ENCODE measurements around the gene GPRIN3.

Gene GPRIN3

GRCh38 chr4:89284828-89285227 lies 22.8 kb downstream of the GPRIN3 start:
- DNase-seq (ENCODE audit: low spot score) = no peak
- TF ChIP-seq, protein P1, sequence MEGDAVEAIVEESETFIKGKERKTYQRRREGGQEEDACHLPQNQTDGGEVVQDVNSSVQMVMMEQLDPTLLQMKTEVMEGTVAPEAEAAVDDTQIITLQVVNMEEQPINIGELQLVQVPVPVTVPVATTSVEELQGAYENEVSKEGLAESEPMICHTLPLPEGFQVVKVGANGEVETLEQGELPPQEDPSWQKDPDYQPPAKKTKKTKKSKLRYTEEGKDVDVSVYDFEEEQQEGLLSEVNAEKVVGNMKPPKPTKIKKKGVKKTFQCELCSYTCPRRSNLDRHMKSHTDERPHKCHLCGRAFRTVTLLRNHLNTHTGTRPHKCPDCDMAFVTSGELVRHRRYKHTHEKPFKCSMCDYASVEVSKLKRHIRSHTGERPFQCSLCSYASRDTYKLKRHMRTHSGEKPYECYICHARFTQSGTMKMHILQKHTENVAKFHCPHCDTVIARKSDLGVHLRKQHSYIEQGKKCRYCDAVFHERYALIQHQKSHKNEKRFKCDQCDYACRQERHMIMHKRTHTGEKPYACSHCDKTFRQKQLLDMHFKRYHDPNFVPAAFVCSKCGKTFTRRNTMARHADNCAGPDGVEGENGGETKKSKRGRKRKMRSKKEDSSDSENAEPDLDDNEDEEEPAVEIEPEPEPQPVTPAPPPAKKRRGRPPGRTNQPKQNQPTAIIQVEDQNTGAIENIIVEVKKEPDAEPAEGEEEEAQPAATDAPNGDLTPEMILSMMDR (IDR thresholded peaks at IDR 0.05; ENCODE audit: extremely low read depth, insufficient read depth, missing control alignments) = no peak

DNA sequence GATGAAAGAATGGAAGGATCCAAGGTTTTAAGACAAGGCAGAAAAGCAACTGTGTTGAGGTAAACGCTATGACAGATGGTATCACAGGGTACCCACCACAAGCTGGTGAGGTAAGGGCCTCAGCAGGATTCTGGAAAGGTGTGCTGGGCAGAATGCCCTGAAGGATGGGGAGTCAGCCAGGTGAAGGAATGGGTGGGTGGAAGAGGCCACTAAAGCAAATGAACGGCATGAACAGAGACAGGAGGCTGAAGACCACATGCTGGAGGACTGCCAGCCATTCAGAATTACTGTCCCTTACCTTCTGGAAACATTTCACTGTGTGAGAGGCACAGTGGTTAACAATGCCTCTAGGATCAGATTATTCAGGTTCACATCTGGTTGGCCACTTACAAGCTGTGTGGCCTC lies 23.6 kb downstream of the GPRIN3 start:
- TF ChIP-seq, protein P1 (IDR thresholded peaks at IDR 0.05; ENCODE audit: extremely low read depth, insufficient read depth, missing control alignments) = no peak
- in situ Hi-C loops (cut with MboI; ENCODE audit: low pct_unique_long_range_greater_than_20kb, low sequenced_read_pairs, unreplicated experiment) = no loop called here
- DNase-seq (ENCODE audit: low spot score) = no peak

More at GRCh38 chr4:89284828-89285227, 22.8 kb downstream of the GPRIN3 start:
- in situ Hi-C loops (cut with MboI; ENCODE audit: low pct_unique_long_range_greater_than_20kb, low sequenced_read_pairs, unreplicated experiment) = no loop called here

DNA sequence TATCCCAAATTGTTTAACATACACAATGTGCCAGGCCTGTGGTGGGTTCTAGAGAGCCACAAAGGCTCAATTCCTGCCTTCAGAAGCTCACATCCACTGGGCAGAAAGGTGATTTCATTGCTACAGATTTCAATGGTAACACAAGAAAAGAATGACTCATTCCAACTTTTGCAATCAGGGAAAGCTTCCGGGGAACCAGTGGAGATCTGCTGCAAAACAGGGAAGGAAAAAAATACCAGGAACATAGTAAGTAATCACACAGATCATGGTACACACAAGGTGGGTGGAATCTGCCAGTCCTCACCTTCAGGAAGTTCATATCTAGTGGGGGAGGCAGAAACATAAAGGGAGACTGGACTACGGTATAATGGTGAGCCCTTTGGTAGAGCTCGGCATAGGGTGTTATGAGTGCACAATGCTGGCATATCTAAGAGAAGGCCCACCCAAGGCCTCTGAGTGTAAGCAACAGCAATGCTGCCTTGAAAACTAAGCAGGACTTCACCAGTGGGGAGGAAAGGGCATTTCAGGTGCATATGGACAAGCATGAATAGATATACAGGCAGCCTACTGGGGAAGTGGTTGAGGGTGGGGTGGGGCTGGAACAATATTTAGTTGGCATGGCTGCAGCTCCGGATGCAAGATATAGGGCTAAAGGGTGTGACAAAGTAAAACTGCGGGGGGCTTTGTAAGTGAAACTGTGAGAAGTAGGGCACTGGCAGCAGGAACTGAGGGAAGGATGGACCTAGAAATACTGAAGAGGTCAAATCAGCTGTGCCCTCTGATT lies 24.2 kb downstream of the GPRIN3 start:
- no peak for DNase-seq (ENCODE audit: low spot score)
- TF ChIP-seq, protein P1 (IDR thresholded peaks at IDR 0.05; ENCODE audit: extremely low read depth, insufficient read depth, missing control alignments) = no peak
- in situ Hi-C loops (cut with MboI; ENCODE audit: low pct_unique_long_range_greater_than_20kb, low sequenced_read_pairs, unreplicated experiment) = no loop called here

DNA sequence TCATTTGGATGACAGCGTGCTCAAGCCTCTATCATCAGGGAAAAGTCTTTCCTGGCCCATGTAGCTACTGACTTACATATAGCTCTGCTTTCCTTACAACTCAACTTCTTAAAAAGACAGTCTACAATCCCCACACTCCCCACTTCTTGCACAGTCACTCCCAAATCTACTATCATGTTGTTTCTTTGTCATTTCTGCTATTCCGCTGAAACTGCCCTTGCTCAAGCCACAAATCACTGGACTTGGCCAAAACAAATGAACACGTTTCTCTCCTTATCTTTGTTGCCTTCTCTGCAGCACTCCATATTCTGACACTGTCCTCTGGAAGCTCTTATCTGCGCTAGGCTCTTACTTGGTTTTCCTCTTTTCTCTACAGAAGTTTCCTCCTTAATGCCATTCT lies 28.2 kb downstream of the GPRIN3 start:
- TF ChIP-seq, protein P1 (IDR thresholded peaks at IDR 0.05; ENCODE audit: extremely low read depth, insufficient read depth, missing control alignments) = no peak
- in situ Hi-C loops (cut with MboI; ENCODE audit: low pct_unique_long_range_greater_than_20kb, low sequenced_read_pairs, unreplicated experiment) = no loop called here
- DNase-seq (ENCODE audit: low spot score) = no peak

- in situ Hi-C loops (cut with MboI; ENCODE audit: low pct_unique_long_range_greater_than_20kb, low sequenced_read_pairs, unreplicated experiment) = no loop called here
- TF ChIP-seq, protein P1 (IDR thresholded peaks at IDR 0.05; ENCODE audit: extremely low read depth, insufficient read depth, missing control alignments) = no peak
- DNase-seq (ENCODE audit: low spot score) = no peak
These were observed 30.2 kb downstream of the GPRIN3 start for GRCh38 chr4:89277412-89277811.

DNA sequence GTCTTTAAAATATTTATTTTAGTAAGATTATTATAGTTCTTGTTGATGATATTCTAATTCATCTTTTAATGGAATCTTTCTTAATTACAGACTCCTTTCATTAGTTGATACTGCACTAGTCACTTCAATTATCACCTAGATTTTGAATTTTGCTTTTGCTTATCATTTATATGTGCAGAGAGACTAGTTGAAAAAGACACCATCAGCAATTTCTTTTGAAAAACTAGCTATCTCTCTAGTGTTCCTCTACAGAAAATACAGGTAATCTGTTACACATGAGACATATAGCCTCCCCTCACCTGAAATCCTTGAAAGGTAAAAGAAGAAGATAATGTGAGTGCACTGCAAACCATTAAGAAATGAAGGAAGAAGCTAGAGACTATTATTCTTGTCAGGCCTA lies 31.3 kb downstream of the GPRIN3 start:
- DNase-seq (ENCODE audit: low spot score) = no peak
- in situ Hi-C loops (cut with MboI; ENCODE audit: low pct_unique_long_range_greater_than_20kb, low sequenced_read_pairs, unreplicated experiment) = no loop called here
- TF ChIP-seq, protein P1 (IDR thresholded peaks at IDR 0.05; ENCODE audit: extremely low read depth, insufficient read depth, missing control alignments) = no peak
